ENCODE results near the gene GYG2. TPM values are rescaled to one million over a fixed set of nuclear protein-coding genes. Genes with fewer than 3 reads are reported as not detected.

The GYG2 gene
- total RNA-seq, 6 donors from 2014 or later: 0.40 to 3.7 (median 0.98) TPM

- TF ChIP-seq POLR2AphosphoS5 (IDR thresholded peaks at IDR 0.05) (no peak), POLR2A (IDR thresholded peaks at IDR 0.05) (no peak), EP300 (IDR thresholded peaks at IDR 0.05) (no peak), CTCF (IDR thresholded peaks at IDR 0.05) (no peak)
- DNase-seq (no peak), ATAC-seq (ENCODE audit: low FRiP score in 2 of 2) (no peak)
- no peaks in the 10 kb centered on the region for H3K27me3 ChIP-seq
- no peak overlapping the region for H3K4me3 ChIP-seq
- peaks cover 0 to 14% (median 0%) of the 10 kb centered on the region in 4 donors for H3K9me3 ChIP-seq
- H3K4me1 ChIP-seq: peaks cover 0 to 8% (median 0%) of the 10 kb centered on the region in 4 donors
- H3K27ac ChIP-seq: no peak overlapping the region
- 100% methylated on average over 2 of the region's 2 CpGs for WGBS, 2 donors
- H3K36me3 ChIP-seq: peaks cover 0 to 13% (median 4%) of the 10 kb centered on the region in 4 donors
These were observed 74.6 kb downstream of the GYG2 start for GRCh38 chrX:2903366-2903765.

- TF ChIP-seq POLR2A (IDR thresholded peaks at IDR 0.05): no peak
- no peak for TF ChIP-seq EP300 (IDR thresholded peaks at IDR 0.05)
- Histone ChIP-seq H3K4me1 (no peaks in the 10 kb centered on the region), H3K27me3 (no peaks in the 10 kb centered on the region), H3K36me3 (peaks cover 0 to 13% (median 6%) of the 10 kb centered on the region in 4 donors), H3K4me3 (no peak overlapping the region), H3K27ac (no peak overlapping the region), H3K9me3 (peaks cover 0 to 14% (median 0%) of the 10 kb centered on the region in 4 donors)
- WGBS, 2 donors: 93% methylated on average over 8 to 27 of the region's 27 CpGs
- ATAC-seq (ENCODE audit: low FRiP score in 2 of 2): peak in 1 of 2 donors; percentile 21
- peak in 1 of 2 donors; percentile 46 for DNase-seq
These were observed 78.6 kb downstream of the GYG2 start for GRCh38 chrX:2907295-2907694.

- Histone ChIP-seq H3K9me3 (peaks cover 0 to 8% (median 0%) of the 10 kb centered on the region in 4 donors), H3K4me3 (no peak overlapping the region), H3K4me1 (no peaks in the 10 kb centered on the region), H3K27ac (no peak overlapping the region), H3K27me3 (no peaks in the 10 kb centered on the region), H3K36me3 (peaks cover 0 to 16% (median 6%) of the 10 kb centered on the region in 4 donors)
- DNase-seq (no peak), ATAC-seq (ENCODE audit: low FRiP score in 2 of 2) (no peak)
- TF ChIP-seq EP300 (IDR thresholded peaks at IDR 0.05): no peak
- TF ChIP-seq CTCF (IDR thresholded peaks at IDR 0.05): no peak
- no peak for TF ChIP-seq POLR2AphosphoS5 (IDR thresholded peaks at IDR 0.05)
- no peak for TF ChIP-seq POLR2A (IDR thresholded peaks at IDR 0.05)
- 70 to 85% methylated on average over 2 of the region's 2 CpGs for WGBS, 2 donors
These were observed 79.5 kb downstream of the GYG2 start for GRCh38 chrX:2908125-2908685.

- ATAC-seq (ENCODE audit: low FRiP score in 2 of 2): no peak
- WGBS, 2 donors: 95 to 96% methylated on average over 3 of the region's 3 CpGs
- DNase-seq: no peak
- no peaks in the 10 kb centered on the region for H3K9me3 ChIP-seq
- H3K4me1 ChIP-seq: no peaks in the 10 kb centered on the region
- H3K36me3 ChIP-seq: peaks cover 0 to 27% (median 13%) of the 10 kb centered on the region in 4 donors
- no peak overlapping the region for H3K4me3 ChIP-seq
- no peak overlapping the region for H3K27ac ChIP-seq
- H3K27me3 ChIP-seq: no peaks in the 10 kb centered on the region
- TF ChIP-seq EP300 (IDR thresholded peaks at IDR 0.05): no peak
- no peak for TF ChIP-seq POLR2AphosphoS5 (IDR thresholded peaks at IDR 0.05)
- no peak for TF ChIP-seq CTCF (IDR thresholded peaks at IDR 0.05)
- no peak for TF ChIP-seq POLR2A (IDR thresholded peaks at IDR 0.05)
These were observed 81.4 kb downstream of the GYG2 start for GRCh38 chrX:2910109-2910508.

- peaks cover 0 to 42% (median 16%) of the 10 kb centered on the region in 4 donors for H3K36me3 ChIP-seq
- H3K4me1 ChIP-seq: no peaks in the 10 kb centered on the region
- H3K9me3 ChIP-seq: no peaks in the 10 kb centered on the region
- DNase-seq: no peak
- no peak for ATAC-seq (ENCODE audit: low FRiP score in 2 of 2)
- no peaks in the 10 kb centered on the region for H3K27me3 ChIP-seq
- TF ChIP-seq EP300 (IDR thresholded peaks at IDR 0.05) (no peak), POLR2A (IDR thresholded peaks at IDR 0.05) (no peak)
- H3K4me3 ChIP-seq: no peak overlapping the region
- 64 to 78% methylated on average over 3 of the region's 3 CpGs for WGBS, 2 donors
- no peak overlapping the region for H3K27ac ChIP-seq
These were observed 84.4 kb downstream of the GYG2 start for GRCh38 chrX:2913118-2913517.

- H3K27me3 ChIP-seq: no peaks in the 10 kb centered on the region
- no peaks in the 10 kb centered on the region for H3K4me1 ChIP-seq
- WGBS, 2 donors: 92 to 96% methylated on average over 16 to 23 of the region's 23 CpGs
- peaks cover 0 to 65% (median 27%) of the 10 kb centered on the region in 4 donors for H3K36me3 ChIP-seq
- H3K4me3 ChIP-seq: no peak overlapping the region
- DNase-seq (peak in 1 of 2 donors; percentile 47), ATAC-seq (ENCODE audit: low FRiP score in 2 of 2) (no peak)
- no peaks in the 10 kb centered on the region for H3K9me3 ChIP-seq
- TF ChIP-seq POLR2A (IDR thresholded peaks at IDR 0.05): no peak
- TF ChIP-seq EP300 (IDR thresholded peaks at IDR 0.05): no peak
- TF ChIP-seq CTCF (IDR thresholded peaks at IDR 0.05): no peak
- TF ChIP-seq POLR2AphosphoS5 (IDR thresholded peaks at IDR 0.05): no peak
- no peak overlapping the region for H3K27ac ChIP-seq
These were observed 89.0 kb downstream of the GYG2 start for GRCh38 chrX:2917767-2918166.
